ENCODE measurements around the gene ABTB2. TPM values are rescaled to one million over a fixed set of nuclear protein-coding genes. Genes with fewer than 3 reads are reported as not detected.

ABTB2 gene
- total and polyA plus RNA-seq, 9 of the 15 experiments (the other 6 are each of a cell fraction or from before 2014, with no cell fraction given) = 0.03 to 0.18 (median 0.12) TPM; not detected in 2

DNA sequence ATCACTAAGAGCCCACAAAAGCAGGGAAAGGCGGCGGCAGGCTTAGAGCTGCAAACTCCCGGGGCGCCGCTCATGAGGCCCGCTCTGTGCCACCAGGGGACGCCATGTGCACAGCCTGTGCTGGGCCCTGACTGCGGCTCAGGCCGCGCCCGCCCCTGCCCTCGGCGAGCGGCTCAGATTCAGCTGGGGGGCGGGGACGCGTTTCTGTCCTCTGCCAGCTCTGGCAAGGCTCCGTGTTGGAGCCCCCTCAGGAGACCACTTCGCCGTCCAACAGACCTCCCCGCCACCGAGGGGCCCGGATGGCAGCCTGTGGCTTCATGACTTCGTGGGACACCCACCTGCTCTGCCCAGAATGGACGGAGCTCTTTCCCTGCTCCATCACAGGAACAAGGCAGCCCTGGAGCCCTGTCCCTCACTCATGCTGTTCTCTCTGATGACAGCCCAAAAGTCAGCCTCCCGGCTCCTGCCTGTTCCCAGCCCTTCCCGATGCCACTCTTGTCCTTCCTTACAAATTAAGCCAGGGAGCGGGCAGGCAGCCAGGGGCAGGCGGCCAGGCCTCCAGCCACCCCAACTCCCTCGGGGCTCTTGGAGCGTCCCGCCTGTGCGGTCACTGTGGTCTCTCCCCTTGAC, 183.3 kb downstream of the ABTB2 start (continued):
- TF ChIP-seq KDM5B (IDR thresholded peaks at IDR 0.05; ENCODE audit: insufficient replicate concordance, low read depth, low read length) (no peak), ZNF165 (CRISPR knock-in tag; IDR thresholded peaks at IDR 0.05; ENCODE audit: borderline replicate concordance) (no peak), SPI1 (IDR thresholded peaks at IDR 0.05; ENCODE audit: borderline replicate concordance, low read depth, low read length) (no peak), ZBTB7A (IDR thresholded peaks at IDR 0.05; ENCODE audit: borderline replicate concordance, control insufficient read depth, low read depth, low read length) (peak; percentile 28; the same call in 1 of the 2 replicates), ZNF830 (CRISPR knock-in tag; IDR thresholded peaks at IDR 0.05) (no peak), ZNF212 (CRISPR knock-in tag; IDR thresholded peaks at IDR 0.05) (no peak), ZNF561 (CRISPR knock-in tag; conservative IDR thresholded peaks at IDR 0.05) (no peak), SMARCB1 (IDR thresholded peaks at IDR 0.05; ENCODE audit: insufficient read length, low read depth) (no peak), ZNF398 (CRISPR knock-in tag; IDR thresholded peaks at IDR 0.05) (no peak), POLR2A (conservative IDR thresholded peaks at IDR 0.05) (no peak), THAP7 (CRISPR knock-in tag; IDR thresholded peaks at IDR 0.05) (no peak), ZBTB1 (CRISPR knock-in tag; IDR thresholded peaks at IDR 0.05; ENCODE audit: borderline replicate concordance, low read depth) (no peak), BHLHE40 (IDR thresholded peaks at IDR 0.05; ENCODE audit: low read length) (peak; percentile 45), HMGN3 (IDR thresholded peaks at IDR 0.05; ENCODE audit: borderline replicate concordance, extremely low read depth, insufficient read length, low read depth, low read length) (no peak), CC2D1A (IDR thresholded peaks at IDR 0.05) (0 out of 2 replicates have a peak, but pooled peaks have one; percentile 75), ZC3H4 (CRISPR knock-in tag; IDR thresholded peaks at IDR 0.05; ENCODE audit: borderline replicate concordance) (no peak), PHF20 (IDR thresholded peaks at IDR 0.05; ENCODE audit: partially characterized antibody) (no peak), STAG1 (CRISPR knock-in tag; IDR thresholded peaks at IDR 0.05; ENCODE audit: borderline replicate concordance) (peak; percentile 97; the same call in 1 of the 2 replicates), ZNF133 (CRISPR knock-in tag; IDR thresholded peaks at IDR 0.05) (no peak), ILF3 (IDR thresholded peaks at IDR 0.05; ENCODE audit: borderline replicate concordance) (no peak), ESRRA (IDR thresholded peaks at IDR 0.05; ENCODE audit: borderline replicate concordance, low read depth) (no peak), SOX6 (IDR thresholded peaks at IDR 0.05) (no peak), PHB (CRISPR knock-in tag; IDR thresholded peaks at IDR 0.05) (no peak)
- TF ChIP-seq, protein P1, sequence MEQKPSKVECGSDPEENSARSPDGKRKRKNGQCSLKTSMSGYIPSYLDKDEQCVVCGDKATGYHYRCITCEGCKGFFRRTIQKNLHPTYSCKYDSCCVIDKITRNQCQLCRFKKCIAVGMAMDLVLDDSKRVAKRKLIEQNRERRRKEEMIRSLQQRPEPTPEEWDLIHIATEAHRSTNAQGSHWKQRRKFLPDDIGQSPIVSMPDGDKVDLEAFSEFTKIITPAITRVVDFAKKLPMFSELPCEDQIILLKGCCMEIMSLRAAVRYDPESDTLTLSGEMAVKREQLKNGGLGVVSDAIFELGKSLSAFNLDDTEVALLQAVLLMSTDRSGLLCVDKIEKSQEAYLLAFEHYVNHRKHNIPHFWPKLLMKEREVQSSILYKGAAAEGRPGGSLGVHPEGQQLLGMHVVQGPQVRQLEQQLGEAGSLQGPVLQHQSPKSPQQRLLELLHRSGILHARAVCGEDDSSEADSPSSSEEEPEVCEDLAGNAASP (IDR thresholded peaks at IDR 0.05) = no peak
- TF ChIP-seq, protein P2, sequence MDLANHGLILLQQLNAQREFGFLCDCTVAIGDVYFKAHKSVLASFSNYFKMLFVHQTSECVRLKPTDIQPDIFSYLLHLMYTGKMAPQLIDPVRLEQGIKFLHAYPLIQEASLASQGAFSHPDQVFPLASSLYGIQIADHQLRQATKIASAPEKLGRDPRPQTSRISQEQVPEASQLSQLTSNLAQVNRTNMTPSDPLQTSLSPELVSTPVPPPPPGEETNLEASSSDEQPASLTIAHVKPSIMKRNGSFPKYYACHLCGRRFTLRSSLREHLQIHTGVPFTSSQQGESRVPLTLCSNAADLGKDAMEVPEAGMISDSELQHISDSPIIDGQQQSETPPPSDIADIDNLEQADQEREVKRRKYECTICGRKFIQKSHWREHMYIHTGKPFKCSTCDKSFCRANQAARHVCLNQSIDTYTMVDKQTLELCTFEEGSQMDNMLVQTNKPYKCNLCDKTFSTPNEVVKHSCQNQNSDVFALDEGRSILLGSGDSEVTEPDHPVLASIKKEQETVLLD (IDR thresholded peaks at IDR 0.05) = no peak

Measured in K562 (cell line).